GM19351 (cell line): Measurements from ENCODE around the gene PATE3.

Source experiments
- ATAC-seq: cut with Tn5 transposase; IDR thresholded peaks from one replicate; pipeline ENCODE4 v1.9.1; 2021; ENCODE audit warnings: mild to moderate bottlenecking, moderate library complexity; ENCODE audit not compliant: unreplicated experiment

Gene PATE3, protein sequence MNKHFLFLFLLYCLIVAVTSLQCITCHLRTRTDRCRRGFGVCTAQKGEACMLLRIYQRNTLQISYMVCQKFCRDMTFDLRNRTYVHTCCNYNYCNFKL

DNA sequence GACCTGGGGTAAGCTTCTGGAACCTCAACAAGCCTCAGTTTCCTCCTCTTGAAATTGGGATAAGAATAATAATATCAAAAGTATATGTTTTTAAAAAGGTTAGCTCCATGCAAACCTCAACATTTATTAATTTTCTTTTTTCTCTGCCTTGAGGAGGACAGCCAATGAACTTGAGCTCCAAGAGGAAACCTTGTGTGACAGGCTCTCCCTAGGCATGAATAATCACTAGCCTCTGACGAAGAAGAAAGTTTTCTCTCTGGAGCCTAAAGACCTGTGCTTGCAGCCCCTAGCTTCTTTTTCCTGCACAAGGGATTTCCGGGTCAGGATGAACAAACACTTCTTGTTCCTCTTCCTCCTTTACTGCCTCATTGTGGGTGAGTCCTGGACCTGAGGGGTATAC, at the start of gene PATE3:
TSS of gene PATE3 (plus strand) at position 301 of the 400 bp plus-strand sequence. CDS start at position 326, 25 bp downstream.
- ATAC-seq: no peak

DNA sequence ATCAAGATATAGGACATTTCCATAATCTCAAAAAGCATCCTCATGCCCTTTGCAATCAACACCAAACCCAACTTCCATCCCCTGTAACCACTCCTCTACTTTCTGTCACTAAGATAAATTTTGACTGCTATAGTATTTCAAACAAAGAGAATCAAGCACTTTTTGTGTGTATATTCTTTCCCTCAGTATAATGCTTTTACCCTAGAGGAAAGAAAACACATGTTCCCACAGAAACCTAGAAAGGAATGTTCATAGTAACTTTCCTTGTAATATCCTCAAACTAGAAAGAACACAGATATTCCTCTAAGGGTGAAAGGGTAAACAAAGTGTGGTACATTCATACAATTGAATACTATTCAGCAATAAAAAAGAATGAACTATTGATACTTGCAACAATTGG, 47.3 kb upstream of the PATE3 start:
- no peak for ATAC-seq

DNA sequence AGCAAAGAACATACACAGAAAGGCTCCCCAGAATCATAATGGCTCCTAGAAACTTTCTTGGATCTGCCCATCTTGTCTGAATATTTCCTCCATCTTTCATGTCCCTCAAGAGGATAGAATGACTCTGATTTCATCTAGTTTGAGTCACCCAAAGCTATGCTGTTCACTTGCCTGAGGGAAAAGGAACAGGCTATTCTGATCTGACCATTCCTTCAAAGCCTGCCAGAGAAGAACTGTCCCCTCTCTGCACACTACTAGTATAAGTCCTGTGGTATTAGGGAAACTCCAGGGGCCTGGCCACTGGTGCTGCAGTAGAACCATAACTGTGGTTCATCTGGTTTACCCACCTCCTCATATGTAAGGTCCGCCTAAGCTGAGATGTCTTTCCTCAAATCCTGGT, 44.2 kb upstream of the PATE3 start:
- no peak for ATAC-seq

DNA sequence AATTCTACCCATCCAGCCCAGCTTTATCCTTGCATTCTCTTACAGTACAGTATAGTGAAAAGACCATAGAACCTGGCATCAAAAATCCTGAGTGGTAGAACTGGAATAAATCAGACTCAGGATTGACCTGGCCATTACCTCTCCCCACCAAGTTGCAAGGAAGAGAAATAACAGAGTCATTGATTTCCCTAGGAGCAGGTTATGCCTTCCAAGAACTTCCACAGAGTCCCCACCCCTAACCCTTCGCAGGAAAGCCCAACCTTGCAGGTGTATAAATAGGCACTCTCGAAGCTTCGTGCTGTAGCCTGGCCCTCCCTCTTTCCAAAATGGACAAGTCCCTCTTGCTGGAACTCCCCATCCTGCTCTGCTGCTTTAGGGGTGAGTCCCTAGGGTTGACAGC, 41.9 kb upstream of the PATE3 start, which contains the start of gene PATE1:
TSS of gene PATE1 (plus strand) at position 301 of the 400 bp plus-strand sequence. CDS start at position 327, 26 bp downstream.
- no peak for ATAC-seq

DNA sequence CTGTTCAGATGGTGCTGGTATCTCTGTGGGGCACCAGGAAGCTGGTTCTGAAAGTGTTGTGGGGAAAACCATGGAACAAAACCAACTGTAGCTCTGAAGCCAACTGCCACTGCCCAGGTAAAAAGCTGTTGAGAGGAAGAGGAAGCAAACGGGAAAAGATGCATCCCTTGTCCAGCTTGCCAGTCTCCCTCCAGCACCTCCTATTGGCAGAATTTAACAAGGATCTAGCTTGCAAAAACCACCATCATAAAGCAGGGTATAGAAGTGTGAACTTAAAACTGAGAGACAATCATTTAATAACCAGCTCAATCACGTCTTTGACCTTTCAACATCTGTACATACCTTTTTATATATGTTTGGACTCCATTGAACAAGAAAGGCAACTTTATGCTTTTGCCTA, 37.3 kb upstream of the PATE3 start:
- no peak for ATAC-seq

DNA sequence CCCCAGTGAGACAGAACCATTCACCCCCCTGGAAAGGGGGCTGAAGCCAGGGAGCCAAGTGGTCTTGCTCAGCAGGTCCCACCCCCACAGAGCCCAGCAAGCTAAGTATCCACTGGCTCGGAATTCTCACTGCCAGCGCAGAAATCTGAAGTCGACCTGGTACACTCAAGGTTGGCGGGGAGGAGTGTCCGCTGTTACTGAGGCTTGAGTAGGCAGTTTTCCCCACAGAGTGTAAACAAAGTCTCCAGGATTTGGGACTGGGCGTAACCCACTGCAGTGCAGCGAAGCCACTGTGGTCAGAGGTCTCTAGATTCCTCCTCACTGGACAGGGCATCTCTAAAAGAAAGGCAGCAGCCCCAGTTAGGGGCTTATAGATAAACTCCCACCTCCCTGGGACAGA, 31.9 kb upstream of the PATE3 start:
- no peak for ATAC-seq

DNA sequence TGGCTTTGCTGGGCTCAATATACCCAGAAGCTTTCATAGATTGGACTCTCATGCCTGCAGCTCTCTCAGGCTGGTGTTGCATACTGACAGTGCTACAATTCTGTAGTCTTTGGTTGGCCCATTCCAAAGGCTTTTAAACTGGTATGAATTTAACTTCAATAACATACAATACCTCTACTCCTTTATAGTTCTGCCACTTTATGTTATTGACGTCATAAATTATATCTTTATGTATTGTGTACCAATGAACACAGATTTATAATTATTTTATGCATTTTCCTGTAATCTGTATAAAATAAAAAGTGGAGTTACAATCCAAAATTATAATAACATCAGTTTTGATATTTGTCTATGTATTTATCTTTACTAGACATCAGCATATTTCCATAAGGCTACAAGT, 25.5 kb upstream of the PATE3 start:
- no peak for ATAC-seq

DNA sequence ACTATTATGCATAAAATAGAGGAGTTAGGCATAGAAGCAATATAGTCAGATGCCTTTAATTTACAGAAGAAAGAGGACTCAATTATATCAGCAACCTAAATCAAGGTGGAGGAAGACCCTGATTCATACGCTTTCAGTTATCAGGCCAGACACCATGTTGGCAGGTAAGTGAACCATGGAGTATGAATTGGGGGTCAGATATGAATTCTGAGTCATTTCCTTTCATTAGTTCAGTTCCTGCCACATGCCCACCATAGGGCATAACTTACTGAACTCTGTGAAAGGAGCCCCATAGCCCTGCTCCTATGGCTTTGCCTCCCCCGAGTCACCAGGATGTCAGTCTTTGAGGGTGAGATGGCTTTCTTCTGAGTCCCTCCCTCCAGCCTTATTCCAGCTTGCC, 24.4 kb upstream of the PATE3 start:
- ATAC-seq: no peak

DNA sequence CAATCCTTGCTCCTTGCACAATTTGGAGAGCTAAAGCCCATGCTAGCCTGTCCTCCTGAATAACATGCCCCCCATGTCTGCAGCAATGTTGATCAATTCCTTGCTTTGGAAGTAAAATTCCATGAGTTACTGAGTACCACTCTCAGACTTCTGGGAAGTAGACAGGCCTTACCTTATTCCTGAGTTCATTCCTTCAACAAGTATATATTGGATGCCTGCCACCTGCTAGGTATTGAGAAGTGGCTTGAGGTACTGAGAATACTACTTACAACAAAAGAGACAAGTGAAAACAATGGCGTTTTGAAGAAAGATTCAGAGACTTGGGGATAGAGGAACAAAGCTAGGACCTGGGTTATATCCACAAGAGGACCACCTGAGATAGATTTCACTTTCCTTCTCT, 21.7 kb upstream of the PATE3 start:
- ATAC-seq: no peak

DNA sequence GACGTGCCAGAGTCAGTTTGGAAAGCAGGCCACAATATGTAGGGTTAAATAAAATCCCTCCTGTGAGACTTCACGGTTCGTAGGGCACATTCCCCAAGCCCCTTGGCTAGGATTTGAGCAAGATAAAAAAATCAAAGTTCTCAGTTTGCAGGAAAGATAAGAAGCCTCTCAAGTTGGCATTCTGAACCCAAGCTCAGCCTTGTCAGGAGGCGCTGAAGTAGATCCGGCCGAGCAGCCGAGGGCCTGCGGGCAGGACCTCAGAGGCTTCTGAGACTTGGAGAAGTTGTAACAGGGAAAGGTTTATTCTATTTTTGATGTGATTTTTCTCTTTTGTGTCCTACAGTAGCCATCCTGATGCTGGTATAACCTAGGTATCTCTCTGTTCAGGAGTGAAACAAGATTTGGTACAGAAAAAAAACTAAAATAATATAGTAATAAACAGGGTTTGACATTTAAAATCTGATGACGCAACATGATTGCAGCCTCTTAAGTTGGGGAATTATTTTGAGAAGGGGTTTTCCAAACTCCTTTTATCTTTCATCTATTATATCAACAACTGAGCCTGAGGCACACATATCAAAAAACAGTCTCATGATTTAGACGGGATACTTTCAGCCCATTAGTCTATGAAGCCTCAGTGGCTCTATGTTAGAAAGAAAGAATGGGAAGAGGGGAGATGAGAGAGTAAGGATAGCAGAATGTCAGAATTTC, 19.4 kb upstream of the PATE3 start:
- no peak for ATAC-seq

DNA sequence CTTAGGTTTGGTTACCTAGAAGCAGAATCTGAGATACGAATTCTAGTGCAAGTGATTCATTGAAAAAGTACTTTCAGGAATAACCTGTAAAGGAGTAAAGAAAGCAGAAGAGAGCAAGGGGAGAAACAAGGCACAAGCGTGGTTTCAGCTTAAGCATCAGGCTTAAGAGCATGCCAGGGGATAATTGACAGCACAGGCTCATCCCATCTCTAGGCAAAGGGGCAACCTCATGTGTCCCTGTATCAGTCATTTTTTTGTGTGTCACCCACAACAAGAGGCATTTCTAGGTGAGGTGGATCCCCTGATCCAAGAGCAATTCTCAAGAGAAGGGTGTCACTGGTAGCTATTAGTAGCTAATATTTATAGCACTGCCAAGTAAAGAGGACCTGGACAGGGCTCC, 17.3 kb upstream of the PATE3 start:
- ATAC-seq: no peak

DNA sequence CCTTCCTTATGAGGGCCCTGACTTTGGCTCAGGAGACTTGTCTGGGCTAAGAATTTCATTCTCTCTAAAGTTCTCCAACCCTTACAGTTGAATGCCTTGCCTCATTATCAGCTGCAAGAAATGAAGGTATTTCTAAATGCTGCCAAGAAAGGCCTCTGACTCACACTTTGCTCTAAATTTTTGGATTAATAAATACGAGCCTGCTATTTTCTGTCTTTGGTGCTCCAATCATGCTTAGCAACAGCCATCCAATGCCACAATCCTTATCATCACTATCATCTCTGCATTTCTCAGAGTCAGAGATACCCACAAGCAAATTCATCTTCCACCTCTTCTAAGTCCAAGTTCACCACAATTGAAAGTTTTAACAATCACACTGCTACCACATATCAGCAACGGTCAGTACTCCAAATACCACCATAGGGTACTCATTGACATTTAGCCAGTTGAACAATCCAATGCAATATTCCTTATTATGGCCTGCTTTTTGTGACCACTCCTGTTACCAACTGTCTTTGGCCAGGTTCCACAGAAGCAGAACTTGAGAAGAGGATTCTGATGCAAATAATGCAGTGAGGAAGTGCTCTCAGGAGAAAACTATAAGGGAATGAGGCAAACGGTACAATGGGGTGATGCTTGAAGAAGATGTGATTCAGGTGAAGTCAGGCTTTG, 15.0 kb upstream of the PATE3 start:
- ATAC-seq: no peak

DNA sequence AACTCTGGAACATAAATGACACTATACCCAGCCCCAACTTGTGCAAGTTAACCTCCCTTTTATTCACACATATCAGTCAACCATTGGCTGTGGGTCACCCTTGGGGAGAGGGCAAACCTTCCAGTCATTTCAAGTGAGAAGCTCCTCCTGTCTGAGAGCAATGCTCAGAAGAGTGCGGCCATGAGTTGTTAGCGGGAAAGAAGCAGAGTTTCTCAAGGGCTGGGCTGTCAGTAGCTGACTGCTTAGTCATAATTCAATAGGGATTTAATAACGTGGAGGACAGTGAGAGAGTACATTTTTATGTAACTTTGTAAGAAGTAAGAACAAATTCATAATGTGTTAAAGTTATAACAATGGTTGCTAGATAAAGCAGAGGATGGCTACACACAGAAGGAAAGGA, 14.4 kb upstream of the PATE3 start:
- no peak for ATAC-seq

DNA sequence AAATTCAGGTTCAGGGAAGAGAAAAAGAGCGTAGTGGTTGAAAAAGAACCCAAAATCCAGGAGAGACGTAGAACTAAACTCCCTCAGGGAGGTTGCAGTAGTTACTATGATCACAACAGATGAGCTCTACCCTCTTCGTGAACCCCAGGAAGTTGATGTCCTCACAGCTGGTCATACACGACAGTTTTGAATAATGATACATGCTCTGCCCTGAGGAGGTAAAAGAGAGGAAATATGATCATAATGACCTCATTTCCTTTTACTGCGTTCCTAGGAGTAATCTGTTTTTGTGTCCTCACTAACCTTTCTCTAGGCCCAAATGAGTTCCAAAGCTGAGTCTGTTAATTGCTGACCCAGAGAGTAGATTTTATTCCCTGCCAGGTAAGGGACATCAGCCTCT, 10.6 kb upstream of the PATE3 start:
- ATAC-seq: no peak

DNA sequence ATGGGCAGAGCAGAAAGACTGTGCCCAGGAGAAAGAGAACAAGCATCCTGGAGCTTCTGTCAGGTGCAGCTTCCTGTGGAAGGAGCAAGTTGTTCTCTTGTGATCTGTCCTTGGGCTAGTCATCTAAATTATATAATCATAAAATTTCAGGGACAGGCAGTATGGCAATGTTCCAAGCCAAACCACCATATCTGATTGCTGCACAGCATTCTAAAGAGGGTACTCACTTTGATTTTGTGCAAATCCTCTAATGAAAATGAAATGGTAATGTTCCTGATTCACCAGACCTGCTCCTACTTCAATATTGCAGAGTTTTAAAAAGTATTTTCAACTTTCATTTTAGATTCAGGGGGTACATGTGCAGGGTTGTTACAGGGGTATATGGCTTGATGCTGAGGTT, 9.2 kb upstream of the PATE3 start, which contains the start of gene PATE2:
TSS of gene PATE2 (minus strand) at position 101 of the 400 bp plus-strand sequence. CDS start at position 46, 55 bp downstream.
- no peak for ATAC-seq

DNA sequence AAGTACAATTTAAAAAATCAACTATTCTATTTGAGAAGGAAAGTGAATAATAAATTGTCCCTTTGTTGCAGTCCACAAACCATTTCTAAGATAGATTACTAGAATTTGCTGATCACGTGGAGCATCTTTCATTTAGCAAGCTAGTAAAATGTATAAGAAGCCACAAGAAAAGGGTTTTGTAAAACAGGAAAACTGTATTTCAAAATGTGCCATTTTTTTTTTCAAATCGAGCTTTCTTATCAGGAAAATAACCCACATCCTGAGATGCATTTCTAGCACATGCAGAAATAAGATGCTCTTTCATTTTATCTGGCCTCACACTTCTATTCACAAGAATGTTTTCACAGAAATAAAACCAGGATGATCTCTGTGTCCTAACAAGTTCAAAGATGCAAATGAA, 3.2 kb upstream of the PATE3 start:
- ATAC-seq: no peak

DNA sequence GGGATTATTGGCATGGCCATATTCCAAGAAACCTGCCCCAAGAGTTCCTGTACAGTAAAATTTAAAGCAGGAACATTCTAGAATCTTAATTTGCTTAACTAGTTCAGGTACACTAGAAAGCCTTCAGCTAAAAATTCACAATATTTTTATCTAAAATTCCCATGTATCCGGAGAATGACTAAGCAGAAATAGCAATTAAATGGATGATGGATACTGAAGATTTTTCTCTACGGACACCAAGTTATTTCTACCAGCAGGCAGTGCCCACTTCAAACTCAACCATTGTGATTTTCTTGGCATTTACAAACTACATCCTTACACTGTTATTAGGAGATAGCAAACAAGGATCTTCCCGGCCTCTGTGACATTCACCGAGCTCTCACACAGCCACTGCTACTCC, 2.9 kb downstream of the PATE3 start:
- ATAC-seq: no peak

DNA sequence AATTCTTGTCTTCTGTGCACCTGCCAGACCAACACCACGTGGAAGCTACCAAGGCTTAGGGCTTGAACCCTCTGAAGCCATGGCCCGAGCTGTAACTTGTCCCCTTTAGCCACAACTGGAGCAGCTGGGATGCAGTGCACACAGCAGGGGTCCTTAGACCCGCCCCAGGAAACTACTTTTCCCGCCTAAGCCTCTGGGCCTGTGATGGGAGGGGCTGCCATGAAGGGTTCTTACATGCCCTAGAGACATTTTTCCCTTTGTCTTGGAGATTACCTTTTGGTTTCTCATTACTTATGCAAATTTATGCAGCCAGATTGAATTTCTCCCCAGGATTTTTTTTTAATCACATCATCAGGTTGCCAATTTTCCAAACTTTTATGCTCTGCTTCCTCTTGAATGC, 9.7 kb downstream of the PATE3 start:
- no peak for ATAC-seq

DNA sequence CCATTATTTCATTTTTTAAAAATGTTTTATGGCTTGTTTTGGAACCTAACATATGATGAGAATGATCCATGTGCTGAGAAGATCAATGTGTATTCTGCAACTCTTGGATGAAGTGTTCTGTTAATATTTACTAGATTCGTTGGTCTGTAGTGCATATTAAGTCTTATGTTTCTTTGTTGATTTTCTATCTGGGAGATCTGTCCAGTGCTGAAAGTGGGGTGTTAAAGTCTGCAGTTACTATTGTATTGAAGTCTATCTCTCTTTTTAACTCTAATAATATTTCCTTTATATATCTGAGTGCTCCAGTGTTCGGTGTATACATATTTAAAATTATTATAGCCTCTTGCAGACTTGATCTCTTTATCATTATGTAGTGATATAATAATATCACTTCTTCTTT, 11.9 kb downstream of the PATE3 start:
- ATAC-seq: no peak

DNA sequence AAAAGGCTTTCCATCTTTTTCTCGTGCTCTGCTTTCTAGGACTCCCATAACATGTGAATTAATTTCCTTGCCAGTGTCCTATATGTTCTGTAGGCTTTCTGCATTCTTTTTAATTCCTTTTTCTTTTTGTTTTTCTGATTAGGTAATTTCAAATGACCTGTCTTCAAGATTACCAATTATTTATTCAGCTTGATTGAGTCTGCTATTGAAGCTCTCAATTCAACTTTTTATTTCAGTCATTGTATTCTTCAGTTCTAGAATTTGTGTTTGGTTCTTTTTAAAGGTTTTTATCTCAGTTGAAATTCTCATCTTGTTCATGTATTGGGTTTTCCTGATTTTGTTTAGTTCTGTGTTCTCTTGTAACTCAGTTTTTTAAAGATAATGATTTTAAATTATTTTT, 14.5 kb downstream of the PATE3 start:
- no peak for ATAC-seq

DNA sequence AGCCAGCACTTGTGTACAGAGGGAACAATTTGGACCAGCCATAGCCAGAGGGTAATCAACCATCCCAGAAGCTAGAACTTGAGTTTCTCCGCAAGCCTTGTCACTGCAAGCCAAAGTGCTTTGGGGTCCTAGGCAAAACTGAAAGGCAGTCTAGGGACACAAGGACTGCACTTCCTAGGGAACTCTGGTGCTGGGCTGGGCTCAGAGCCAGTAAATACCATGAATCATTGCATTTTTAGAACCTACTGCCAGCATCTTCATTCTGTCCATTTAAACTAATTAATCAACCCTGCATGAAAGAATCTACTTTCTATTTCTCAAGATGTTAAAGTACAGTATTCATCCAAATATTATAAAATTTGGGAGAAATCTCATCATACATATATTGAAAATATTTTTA, 20.0 kb downstream of the PATE3 start:
- ATAC-seq: no peak

DNA sequence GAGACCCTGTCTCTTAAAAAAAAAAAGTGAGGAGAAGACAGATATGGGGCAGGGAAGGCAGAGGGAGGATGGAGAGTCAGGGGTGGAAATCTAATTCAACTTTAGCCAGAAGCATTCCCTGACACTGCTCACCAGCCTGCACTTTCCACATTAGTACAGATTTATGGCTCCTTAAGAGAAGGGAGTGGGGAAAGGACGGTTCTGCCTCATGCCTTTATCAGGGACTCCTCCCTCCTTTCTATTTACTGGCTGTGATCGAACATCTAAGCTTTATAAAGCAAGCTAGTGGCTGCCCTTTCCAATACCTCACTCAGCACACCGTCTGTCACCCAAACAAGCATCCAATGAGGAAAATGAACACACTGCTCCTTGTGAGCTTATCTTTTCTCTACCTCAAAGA, 45.1 kb downstream of the PATE3 start, which contains the start of gene PATE4:
TSS of gene PATE4 (plus strand) at position 301 of the 400 bp plus-strand sequence. CDS start at position 345, 44 bp downstream.
- no peak for ATAC-seq
